GM19452 (cell line): Measurements from ENCODE around the gene PJA2.
"Not testable (repeated sequence)": the region's sequence is repeated elsewhere in the genome, so short reads cannot be mapped to it uniquely, and the experiment has no call there.

Experiments used
- ATAC-seq: cut with Tn5 transposase; IDR thresholded peaks from one replicate; pipeline ENCODE4 v1.9.1; 2021; ENCODE audit not compliant: unreplicated experiment

Gene PJA2

GRCh38 chr5:109409844-109410388 is at the start of gene PJA2:
TSS of gene PJA2 (minus strand) at chr5:109409974. CDS start at chr5:109383433, 26,541 bp downstream.
- ATAC-seq = peak; percentile 77

- ATAC-seq = peak; percentile 100
Observed at GRCh38 chr5:109455598-109456096, 45.9 kb upstream of the PJA2 start.

GRCh38 chr5:109454731-109455505 is 45.1 kb upstream of the PJA2 start:
- no peak for ATAC-seq

- ATAC-seq = no peak
Observed at GRCh38 chr5:109453251-109453650, 43.5 kb upstream of the PJA2 start.

GRCh38 chr5:109452661-109453060 is 42.9 kb upstream of the PJA2 start:
- ATAC-seq = no peak

GRCh38 chr5:109451146-109451545 is 41.4 kb upstream of the PJA2 start:
- ATAC-seq = no peak

GRCh38 chr5:109450129-109450877 is 40.5 kb upstream of the PJA2 start:
- ATAC-seq = no peak

- ATAC-seq = no peak
Observed at GRCh38 chr5:109448838-109449237, 39.1 kb upstream of the PJA2 start.

GRCh38 chr5:109439590-109439989 is 29.8 kb upstream of the PJA2 start:
- no peak for ATAC-seq

- no peak for ATAC-seq
Observed at GRCh38 chr5:109426075-109426474, 16.3 kb upstream of the PJA2 start.

- ATAC-seq = not testable (repeated sequence)
Observed at GRCh38 chr5:109425521-109425920, 15.7 kb upstream of the PJA2 start.

GRCh38 chr5:109421956-109422355 is 12.2 kb upstream of the PJA2 start:
- ATAC-seq = no peak

- ATAC-seq = no peak
Observed at GRCh38 chr5:109418712-109419352, 9.1 kb upstream of the PJA2 start.

GRCh38 chr5:109416882-109417281 is 7.1 kb upstream of the PJA2 start:
- no peak for ATAC-seq

GRCh38 chr5:109413921-109414461 is 4.2 kb upstream of the PJA2 start:
- not testable (repeated sequence) for ATAC-seq

- ATAC-seq = no peak
Observed at GRCh38 chr5:109413458-109413857, 3.7 kb upstream of the PJA2 start.

GRCh38 chr5:109412981-109413402 is 3.2 kb upstream of the PJA2 start:
- no peak for ATAC-seq

GRCh38 chr5:109411627-109412026 is 1.9 kb upstream of the PJA2 start:
- no peak for ATAC-seq

- ATAC-seq = no peak
Observed at GRCh38 chr5:109411149-109411514, 1.4 kb upstream of the PJA2 start.

GRCh38 chr5:109410389-109411148 is 795 bp upstream of the PJA2 start:
- peak; percentile 24 for ATAC-seq
